Lower leg skin (tissue), 4 donors: Measurements from ENCODE around the gene ZNF646. TPM values are rescaled to one million over a fixed set of nuclear protein-coding genes. Genes with fewer than 3 reads are reported as not detected.

Experiments used
- DNase-seq, 2 donors: peaks; one replicate each; pipeline ENCODE4 v3.0.0-alpha.2; 2019; ENCODE audit warnings: low spot score in 2 of 2
- H3K4me3 ChIP-seq: fragments of 200-600 bp; sonication (generic); 2 replicates; pipeline ENCODE4 v1.5.1; 2017; ENCODE audit warnings: mild to moderate bottlenecking, low read depth; ENCODE audit not compliant: poor library complexity, severe bottlenecking
- POLR2A ChIP-seq, 2 donors: fragments of 450-650 bp; IDR thresholded peaks; one replicate each; pipeline ENCODE4 v1.6.1; 2016 to 2017; ENCODE audit warnings: antibody characterized with exemption in 2 of 2, mild to moderate bottlenecking in 1 of 2, moderate library complexity in 1 of 2
- WGBS, 2 donors: methylation state at CpG; one replicate each; pipeline ENCODE4 v1.1.5; 2018; 5-methylcytosine and 5-hydroxymethylcytosine counted together
- intact Hi-C: fragments of 100-400 bp; cut with DNase I; formaldehyde crosslinking; loops from one replicate; pipeline ENCODE4 v1.15.0; 2023; ENCODE audit warnings: low total_unique reads
- total RNA-seq, 4 donors: library from RNA; depleted of rRNA; stranded (reverse); fragments of >200 nt; gene quantifications; one replicate each; pipeline ENCODE4 v1.1.0, GENCODE V29; 2016
- TF ChIP-seq, protein P1 (sequence below), 3 donors: fragments of 450-650 bp; IDR thresholded peaks; one replicate each; pipeline ENCODE4 v1.5.1; 2016; ENCODE audit warnings: antibody characterized with exemption in 3 of 3, mild to moderate bottlenecking in 3 of 3, moderate library complexity in 2 of 3

Gene ZNF646
- total RNA-seq, 4 donors from 2014 or later, result 25.4 to 30.3 (median 27.1) TPM

DNA sequence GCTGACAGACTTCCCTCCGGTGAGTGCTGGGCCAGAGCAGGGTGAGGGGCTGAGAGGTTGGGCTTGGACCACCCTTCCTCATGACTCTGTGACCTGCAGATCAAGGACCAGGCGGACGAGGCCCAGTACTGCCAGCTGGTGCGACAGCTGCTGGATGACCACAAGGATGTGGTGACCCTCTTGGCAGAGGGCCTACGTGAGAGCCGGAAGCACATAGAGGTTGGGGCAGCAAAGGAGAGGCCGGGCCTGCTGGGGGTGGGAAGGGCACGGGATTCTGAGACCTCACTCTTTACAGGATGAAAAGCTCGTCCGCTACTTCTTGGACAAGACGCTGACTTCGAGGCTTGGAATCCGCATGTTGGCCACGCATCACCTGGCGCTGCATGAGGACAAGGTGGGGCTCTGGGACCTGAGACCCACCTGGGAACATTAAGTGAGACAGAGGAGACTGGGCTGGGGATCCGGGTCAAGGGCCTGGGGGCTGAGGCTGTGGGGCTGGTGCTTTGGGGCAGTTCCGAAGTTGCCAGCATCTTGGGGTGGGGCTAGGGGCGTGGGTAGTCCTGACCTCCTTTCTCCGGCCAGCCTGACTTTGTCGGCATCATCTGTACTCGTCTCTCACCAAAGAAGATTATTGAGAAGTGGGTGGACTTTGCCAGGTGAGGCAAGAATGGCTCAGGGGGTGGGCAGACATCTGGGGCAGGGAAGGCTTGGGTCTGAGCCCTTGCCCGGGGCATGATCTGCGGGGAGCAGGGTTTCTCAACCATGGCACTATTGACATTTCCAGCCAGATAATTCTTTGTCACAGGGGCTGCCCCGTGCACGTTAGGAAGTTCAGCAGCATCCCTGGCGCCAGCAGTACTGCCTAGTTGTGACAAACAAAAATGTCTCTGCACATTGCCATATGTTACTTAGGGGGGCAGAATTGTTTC, 36.1 kb downstream of the ZNF646 start:
- 78 to 82% methylated on average over 25 to 26 of the region's 26 CpGs for WGBS, 2 donors
- no peak overlapping the region for H3K4me3 ChIP-seq
- intact Hi-C loops, result no loop called here

DNA sequence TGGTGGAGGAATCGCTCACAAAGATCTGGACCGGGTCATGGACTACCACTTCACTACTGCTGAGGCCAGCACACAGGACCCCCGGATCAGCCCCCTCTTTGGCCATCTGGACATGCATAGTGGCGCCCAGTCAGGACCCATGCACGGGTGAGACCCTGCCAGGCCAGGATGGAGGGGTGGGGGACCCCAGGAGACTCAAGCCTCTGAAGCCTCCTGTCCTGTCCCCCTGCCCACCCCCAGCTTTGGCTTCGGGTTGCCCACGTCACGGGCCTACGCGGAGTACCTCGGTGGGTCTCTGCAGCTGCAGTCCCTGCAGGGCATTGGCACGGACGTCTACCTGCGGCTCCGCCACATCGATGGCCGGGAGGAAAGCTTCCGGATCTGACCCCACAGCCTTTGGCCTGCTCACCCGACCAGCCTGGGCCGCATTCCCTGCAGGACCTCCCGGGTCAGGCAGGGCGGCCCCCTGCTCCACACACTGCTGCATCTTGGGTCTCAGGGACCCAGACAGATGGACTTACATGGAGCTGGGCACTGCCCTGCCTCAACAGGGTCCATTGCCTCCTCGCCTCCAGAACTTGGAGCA, 37.8 kb downstream of the ZNF646 start:
- no peak for TF ChIP-seq POLR2A (IDR thresholded peaks at IDR 0.05)
- TF ChIP-seq, protein P1, sequence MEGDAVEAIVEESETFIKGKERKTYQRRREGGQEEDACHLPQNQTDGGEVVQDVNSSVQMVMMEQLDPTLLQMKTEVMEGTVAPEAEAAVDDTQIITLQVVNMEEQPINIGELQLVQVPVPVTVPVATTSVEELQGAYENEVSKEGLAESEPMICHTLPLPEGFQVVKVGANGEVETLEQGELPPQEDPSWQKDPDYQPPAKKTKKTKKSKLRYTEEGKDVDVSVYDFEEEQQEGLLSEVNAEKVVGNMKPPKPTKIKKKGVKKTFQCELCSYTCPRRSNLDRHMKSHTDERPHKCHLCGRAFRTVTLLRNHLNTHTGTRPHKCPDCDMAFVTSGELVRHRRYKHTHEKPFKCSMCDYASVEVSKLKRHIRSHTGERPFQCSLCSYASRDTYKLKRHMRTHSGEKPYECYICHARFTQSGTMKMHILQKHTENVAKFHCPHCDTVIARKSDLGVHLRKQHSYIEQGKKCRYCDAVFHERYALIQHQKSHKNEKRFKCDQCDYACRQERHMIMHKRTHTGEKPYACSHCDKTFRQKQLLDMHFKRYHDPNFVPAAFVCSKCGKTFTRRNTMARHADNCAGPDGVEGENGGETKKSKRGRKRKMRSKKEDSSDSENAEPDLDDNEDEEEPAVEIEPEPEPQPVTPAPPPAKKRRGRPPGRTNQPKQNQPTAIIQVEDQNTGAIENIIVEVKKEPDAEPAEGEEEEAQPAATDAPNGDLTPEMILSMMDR (IDR thresholded peaks at IDR 0.05), result no peak
- intact Hi-C loops, result no loop called here
- no peak overlapping the region for H3K4me3 ChIP-seq
- WGBS, 2 donors, result 67 to 90% methylated on average over 22 to 23 of the region's 23 CpGs
- DNase-seq, result no peak

More for the DNA sequence above, 36.1 kb downstream of the ZNF646 start:
- TF ChIP-seq, protein P1 (IDR thresholded peaks at IDR 0.05), result no peak
- TF ChIP-seq POLR2A (IDR thresholded peaks at IDR 0.05), result no peak
- DNase-seq, result no peak

DNA sequence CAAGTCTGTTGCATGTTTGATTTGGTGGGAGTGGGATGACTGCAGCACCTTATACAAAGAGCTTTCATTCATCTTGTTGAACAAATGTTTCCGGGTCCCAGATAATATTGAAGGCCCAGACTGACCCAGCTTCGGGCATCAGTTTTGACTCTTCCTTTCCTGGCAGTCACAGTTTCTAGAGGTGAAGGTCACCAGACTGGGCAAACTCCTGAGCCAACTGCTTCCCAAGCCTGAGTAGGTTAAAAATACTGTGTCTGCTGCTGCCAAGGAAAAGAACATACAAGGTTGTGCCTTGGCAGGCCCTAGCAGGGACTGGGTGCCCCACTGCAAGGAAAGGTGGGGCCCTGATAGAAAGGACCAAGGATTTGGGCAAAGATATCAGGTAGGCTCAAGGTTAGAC, 38.5 kb downstream of the ZNF646 start:
- DNase-seq, result no peak
- intact Hi-C loops, result no loop called here
- H3K4me3 ChIP-seq, result no peak overlapping the region
- WGBS, 2 donors, result 48 to 55% methylated on average over 2 of the region's 2 CpGs
- TF ChIP-seq, protein P1 (IDR thresholded peaks at IDR 0.05), result no peak
- no peak for TF ChIP-seq POLR2A (IDR thresholded peaks at IDR 0.05)

DNA sequence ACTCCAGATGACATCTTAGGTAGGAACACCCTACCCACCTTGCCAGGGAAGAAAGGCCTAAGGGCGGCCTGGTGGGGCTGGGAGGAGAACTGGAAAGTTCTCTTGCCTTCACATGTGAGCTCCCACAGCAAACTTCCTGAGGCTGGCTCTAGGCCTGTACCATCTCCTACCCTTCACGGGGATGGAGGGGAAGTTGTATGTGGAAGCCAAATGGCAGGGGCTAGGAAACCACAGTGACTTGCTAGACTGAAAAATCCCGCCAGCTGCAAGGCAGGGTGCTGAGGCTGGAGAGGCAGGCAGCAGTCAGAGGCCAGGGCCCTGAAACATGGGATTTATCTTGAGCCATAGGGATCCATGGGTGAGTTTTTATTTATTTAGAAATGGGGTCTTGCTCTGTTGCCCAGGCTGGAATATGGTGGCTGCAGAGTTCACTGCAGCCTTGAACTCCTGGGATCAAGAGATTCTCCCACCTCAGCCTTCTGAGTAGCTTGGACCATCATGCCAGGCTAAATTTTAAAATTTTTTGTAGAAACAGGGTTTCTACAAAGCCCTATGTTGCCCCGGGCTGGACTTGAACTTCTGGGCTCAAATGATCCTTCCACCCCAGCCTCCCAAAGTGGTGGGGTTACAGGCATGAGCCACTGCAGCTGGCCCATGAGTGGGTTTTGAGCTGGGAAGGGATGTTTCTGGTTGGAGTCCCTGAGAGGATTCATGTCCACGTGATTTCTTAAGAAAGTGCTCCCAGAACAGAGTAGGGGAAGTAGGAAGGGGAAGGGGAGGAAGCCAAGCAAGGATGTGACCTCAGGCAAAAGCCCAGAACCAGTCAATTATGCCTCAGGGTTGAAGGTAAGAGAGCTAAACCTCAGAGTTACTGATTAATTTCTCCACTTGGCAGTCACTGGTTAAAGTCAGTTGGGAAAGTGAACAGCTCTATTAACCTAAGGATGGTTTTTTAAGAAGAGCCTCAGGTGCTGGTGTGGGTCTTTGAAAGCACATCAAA, 39.2 kb downstream of the ZNF646 start:
- no peak overlapping the region for H3K4me3 ChIP-seq
- TF ChIP-seq POLR2A (IDR thresholded peaks at IDR 0.05), result no peak
- TF ChIP-seq, protein P1 (IDR thresholded peaks at IDR 0.05), result no peak
- WGBS, 2 donors, result 43 to 48% methylated on average over 5 of the region's 5 CpGs
- intact Hi-C loops, result no loop called here
- DNase-seq, result no peak

DNA sequence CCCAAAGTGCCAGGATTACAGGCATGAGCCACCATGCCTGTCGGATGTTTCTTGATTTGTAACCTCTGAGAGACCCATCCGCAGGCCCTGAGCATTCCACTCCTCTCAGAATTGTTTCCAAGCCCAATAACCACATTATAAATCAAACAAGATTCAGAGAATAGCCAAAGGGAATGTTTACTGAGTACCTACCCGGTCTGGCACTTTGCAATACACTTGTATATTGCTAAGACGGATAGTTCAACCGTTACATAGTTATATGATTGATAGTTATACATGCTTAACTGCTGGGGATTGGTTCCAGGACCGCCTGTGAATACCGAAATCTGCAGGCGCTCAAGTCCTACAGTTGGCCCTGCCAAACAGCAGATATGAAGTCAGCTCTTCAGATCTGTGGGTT, 40.2 kb downstream of the ZNF646 start:
- intact Hi-C loops, result no loop called here
- no peak for DNase-seq
- WGBS, 2 donors, result 44 to 45% methylated on average over 8 of the region's 8 CpGs
- no peak for TF ChIP-seq POLR2A (IDR thresholded peaks at IDR 0.05)
- TF ChIP-seq, protein P1 (IDR thresholded peaks at IDR 0.05), result no peak
- H3K4me3 ChIP-seq, result no peak overlapping the region
